Mammary epithelial cell (primary cell): Measurements from ENCODE around the gene MEX3A.
"Not testable (repeated sequence)": the region's sequence is repeated elsewhere in the genome, so short reads cannot be mapped to it uniquely, and the experiment has no call there.

ENCODE experiments used
- EZH2 ChIP-seq: IDR thresholded peaks from 2 replicates; pipeline ENCODE4 v1.6.1; 2012; ENCODE audit warnings: low read length, inconsistent platforms, borderline replicate concordance
- TF ChIP-seq, protein P1 (sequence below), 2 donors: IDR thresholded peaks in 1 of 2; conservative IDR thresholded peaks in 1 of 2; 2 replicates each; pipeline ENCODE4 v1.5.1; 2011 to 2012; ENCODE audit warnings: inconsistent platforms in 2 of 2, low read length in 2 of 2, mild to moderate bottlenecking in 2 of 2, control low read depth in 1 of 2, low read depth in 1 of 2; ENCODE audit not compliant: insufficient read depth in 1 of 2; ENCODE audit errors: extremely low read depth in 1 of 2

DNA sequence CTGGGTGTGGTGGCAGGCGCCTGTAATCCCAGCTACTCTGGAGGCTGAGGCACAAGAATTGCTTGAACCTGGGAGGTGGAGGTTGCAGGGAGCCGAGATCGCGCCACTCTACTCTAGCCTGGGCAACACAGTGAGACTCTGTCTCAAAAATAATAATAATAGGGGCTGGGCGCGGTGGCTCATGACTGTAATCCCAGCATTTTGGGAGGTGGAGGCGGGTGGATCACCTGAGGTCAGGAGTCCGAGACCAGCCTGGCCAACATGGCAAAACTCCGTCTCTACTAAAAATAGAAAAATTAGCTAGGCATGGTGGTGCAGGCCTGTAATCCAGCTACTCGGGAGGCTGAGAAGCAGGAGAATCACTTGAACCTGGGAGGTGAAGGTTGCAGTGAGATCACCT is 43.3 kb upstream of the MEX3A start:
- TF ChIP-seq, protein P1, sequence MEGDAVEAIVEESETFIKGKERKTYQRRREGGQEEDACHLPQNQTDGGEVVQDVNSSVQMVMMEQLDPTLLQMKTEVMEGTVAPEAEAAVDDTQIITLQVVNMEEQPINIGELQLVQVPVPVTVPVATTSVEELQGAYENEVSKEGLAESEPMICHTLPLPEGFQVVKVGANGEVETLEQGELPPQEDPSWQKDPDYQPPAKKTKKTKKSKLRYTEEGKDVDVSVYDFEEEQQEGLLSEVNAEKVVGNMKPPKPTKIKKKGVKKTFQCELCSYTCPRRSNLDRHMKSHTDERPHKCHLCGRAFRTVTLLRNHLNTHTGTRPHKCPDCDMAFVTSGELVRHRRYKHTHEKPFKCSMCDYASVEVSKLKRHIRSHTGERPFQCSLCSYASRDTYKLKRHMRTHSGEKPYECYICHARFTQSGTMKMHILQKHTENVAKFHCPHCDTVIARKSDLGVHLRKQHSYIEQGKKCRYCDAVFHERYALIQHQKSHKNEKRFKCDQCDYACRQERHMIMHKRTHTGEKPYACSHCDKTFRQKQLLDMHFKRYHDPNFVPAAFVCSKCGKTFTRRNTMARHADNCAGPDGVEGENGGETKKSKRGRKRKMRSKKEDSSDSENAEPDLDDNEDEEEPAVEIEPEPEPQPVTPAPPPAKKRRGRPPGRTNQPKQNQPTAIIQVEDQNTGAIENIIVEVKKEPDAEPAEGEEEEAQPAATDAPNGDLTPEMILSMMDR (conservative IDR thresholded peaks at IDR 0.05 in 1 of 2, IDR thresholded peaks at IDR 0.05 in 1 of 2; ENCODE audit: extremely low read depth in 1 of 2, insufficient read depth in 1 of 2, low read depth in 1 of 2, low read length in 2 of 2) = not testable (repeated sequence)
- TF ChIP-seq EZH2 = not testable (repeated sequence)
